PFSK-1 (cell line): Measurements from ENCODE around the gene SCUBE3.

Source experiments
- POLR2AphosphoS5 ChIP-seq: IDR thresholded peaks from 2 replicates; pipeline ENCODE4 v1.6.1; 2012; ENCODE audit warnings: low read depth, mild to moderate bottlenecking, control low read depth, low read length, moderate library complexity
- SIN3A ChIP-seq: IDR thresholded peaks from 2 replicates; pipeline ENCODE4 v1.6.1; 2012; ENCODE audit warnings: mild to moderate bottlenecking, low read length, moderate library complexity, borderline replicate concordance; ENCODE audit not compliant: insufficient read depth
- TF ChIP-seq, protein P1 (sequence below), 2 experiments: IDR thresholded peaks; 2 replicates each; pipeline versions ENCODE4 v1.6.1 to v1.8.0; 2011 to 2012; ENCODE audit warnings: low read depth in 2 of 2, low read length in 2 of 2, control low read depth in 1 of 2, inconsistent platforms in 1 of 2, mild to moderate bottlenecking in 1 of 2, moderate library complexity in 1 of 2; ENCODE audit not compliant: insufficient read depth in 1 of 2

DNA sequence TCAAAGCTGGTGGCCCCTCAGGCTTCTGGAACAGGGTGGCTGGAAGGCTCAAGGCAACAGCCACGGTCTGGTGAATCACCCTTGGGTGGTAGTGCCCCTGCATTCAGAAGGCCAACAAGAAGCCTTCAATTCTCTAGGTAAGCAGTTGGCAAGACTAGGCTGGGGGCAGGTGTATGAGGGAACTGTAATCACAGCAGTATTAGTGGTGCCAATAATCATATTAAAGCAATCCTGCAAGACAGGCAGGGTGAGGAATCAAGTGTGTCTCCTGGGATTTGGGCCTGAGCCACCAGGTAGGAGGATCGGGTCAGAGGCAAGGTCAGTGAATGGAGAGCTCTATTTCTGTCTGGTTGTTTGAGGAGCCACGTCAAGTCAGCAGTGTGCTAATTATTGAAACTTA lies 24.9 kb upstream of the SCUBE3 start:
- no peak for TF ChIP-seq POLR2AphosphoS5
- TF ChIP-seq, protein P1, sequence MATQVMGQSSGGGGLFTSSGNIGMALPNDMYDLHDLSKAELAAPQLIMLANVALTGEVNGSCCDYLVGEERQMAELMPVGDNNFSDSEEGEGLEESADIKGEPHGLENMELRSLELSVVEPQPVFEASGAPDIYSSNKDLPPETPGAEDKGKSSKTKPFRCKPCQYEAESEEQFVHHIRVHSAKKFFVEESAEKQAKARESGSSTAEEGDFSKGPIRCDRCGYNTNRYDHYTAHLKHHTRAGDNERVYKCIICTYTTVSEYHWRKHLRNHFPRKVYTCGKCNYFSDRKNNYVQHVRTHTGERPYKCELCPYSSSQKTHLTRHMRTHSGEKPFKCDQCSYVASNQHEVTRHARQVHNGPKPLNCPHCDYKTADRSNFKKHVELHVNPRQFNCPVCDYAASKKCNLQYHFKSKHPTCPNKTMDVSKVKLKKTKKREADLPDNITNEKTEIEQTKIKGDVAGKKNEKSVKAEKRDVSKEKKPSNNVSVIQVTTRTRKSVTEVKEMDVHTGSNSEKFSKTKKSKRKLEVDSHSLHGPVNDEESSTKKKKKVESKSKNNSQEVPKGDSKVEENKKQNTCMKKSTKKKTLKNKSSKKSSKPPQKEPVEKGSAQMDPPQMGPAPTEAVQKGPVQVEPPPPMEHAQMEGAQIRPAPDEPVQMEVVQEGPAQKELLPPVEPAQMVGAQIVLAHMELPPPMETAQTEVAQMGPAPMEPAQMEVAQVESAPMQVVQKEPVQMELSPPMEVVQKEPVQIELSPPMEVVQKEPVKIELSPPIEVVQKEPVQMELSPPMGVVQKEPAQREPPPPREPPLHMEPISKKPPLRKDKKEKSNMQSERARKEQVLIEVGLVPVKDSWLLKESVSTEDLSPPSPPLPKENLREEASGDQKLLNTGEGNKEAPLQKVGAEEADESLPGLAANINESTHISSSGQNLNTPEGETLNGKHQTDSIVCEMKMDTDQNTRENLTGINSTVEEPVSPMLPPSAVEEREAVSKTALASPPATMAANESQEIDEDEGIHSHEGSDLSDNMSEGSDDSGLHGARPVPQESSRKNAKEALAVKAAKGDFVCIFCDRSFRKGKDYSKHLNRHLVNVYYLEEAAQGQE (IDR thresholded peaks at IDR 0.05; ENCODE audit: insufficient read depth in 1 of 2, low read depth in 2 of 2, low read length in 2 of 2), result no peak
- no peak for TF ChIP-seq SIN3A
